Measurements from ENCODE around the gene KDM7A.

KDM7A gene

GRCh38 chr7:140082770-140083169 lies 94.0 kb downstream of the KDM7A start:
- no peak for DNase-seq (ENCODE audit: low read depth)

DNA sequence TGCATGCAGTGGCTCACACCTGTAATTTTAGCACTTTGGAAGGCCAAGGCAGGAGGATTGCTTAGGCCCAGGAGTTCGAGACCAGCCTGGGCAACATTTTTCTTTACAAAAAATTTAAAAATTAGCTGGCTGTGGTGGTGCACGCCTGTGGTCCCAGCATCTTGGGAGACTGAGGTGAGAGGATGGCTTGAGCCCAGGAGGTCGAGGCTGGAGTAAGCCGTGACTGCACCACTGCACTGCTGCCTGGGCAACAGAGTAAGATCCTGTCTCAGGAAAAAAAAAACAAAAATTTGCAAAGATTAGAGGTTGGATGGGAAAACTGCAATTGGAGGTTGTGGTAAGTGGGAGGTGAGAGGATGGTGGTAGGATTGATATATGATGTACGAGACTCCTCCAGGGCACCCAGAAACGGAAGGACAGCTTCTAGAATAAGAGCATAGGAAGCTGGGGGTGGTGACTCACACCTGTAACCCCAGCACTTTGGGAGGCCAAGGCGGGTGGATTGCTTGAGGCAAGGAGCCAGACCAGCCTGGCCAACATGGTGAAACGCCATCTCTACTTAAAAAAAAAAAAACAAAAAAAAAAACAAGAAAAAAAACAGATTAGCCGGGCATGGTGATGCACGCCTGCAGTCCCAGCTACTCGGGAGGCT lies 94.9 kb downstream of the KDM7A start:
- no peak for DNase-seq (ENCODE audit: low read depth)

DNA sequence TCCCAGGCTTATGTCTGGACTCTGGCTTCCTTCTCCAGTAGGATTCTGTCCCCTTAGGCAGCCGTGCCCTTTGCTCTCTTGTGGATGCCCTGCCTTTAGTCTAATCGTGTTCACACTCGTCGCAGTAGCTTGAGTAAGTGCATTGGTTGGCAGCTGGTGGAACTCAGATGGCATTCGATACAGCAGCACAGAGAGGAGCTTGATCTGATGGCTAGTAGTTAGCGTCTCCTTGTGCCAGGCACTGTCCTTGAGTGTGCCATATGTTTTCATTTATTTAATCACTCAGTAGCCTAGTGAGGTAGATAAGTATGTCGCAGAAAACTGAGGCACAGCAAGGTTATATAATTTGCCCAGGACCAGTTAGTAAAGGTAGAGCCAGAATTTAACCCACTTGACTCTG lies 95.9 kb downstream of the KDM7A start:
- no peak for DNase-seq (ENCODE audit: low read depth)

- no peak for DNase-seq (ENCODE audit: low read depth)
Observed at GRCh38 chr7:140079121-140079536, 97.7 kb downstream of the KDM7A start.

GRCh38 chr7:140078392-140078791 lies 98.4 kb downstream of the KDM7A start:
- DNase-seq (ENCODE audit: low read depth) = no peak

GRCh38 chr7:140074780-140075179 lies 102.0 kb downstream of the KDM7A start:
- DNase-seq (ENCODE audit: low read depth) = no peak

- no peak for DNase-seq (ENCODE audit: low read depth)
Observed at GRCh38 chr7:140070546-140070945, 106.2 kb downstream of the KDM7A start.

DNA sequence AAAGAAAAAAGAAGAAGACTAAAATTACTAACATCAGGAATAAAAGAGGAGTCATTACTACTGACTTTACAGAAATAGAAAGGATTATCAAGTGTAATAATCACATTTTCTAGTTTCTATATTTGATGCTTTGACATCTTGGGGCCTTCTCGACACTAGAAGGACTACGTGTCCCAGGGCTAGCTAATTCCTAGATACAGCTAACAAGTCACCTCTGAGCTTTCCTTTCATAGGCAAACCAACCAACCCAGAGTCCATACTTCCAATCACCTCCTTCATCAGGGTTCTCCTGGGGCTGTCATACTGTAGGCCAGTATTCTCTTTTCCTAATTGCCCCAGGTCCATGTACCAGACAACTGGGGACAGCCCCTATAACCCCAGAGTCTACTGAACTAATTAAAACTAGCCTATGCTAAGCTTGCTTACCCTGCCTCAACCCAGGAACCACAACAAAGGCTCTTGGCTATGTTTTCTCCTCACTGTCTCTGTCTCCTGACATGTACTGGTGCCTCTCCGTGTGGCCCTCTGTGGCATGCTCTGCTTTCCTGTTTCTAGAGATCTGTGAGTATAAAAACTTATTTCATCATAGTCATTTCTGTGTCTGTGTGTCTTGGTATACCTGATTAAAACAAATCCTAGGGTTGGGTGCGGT lies 107.4 kb downstream of the KDM7A start:
- DNase-seq (ENCODE audit: low read depth) = no peak

DNA sequence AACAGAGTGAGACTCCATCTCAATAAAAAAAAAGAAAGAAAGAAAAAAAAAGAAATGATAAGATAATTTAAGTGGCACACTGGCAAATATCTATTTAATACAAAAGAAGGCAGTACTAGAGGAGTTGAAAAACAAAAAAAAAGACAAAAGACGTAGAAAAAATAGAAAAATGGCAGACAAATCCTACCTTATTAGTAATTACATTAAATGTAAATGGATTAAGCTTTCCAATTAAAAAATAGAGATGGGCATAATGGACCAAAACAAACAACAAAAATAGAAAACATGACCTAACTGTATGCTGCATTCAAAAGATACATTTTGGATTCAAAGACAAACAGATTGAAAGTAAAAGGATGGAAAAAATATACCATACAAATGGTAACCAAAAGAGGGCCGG lies 108.8 kb downstream of the KDM7A start:
- no peak for DNase-seq (ENCODE audit: low read depth)

DNA sequence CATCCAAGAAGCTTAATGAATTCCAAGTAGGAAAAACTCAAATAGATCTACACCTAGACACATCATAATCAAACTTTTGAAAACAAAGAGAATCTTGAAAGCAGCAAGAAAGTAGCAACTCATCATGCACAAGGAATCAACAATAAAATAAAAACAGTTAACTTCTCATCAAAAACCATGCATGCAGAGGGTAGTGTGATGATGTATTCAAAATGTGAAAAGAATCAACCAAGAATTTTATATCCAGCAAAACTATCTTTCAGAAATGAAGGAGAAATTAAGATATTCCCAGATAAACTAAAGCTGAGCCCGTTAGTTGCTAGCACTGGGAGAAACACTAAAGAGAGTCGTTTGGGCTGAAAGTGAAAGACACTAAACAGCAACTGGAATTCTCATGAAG lies 109.7 kb downstream of the KDM7A start:
- DNase-seq (ENCODE audit: low read depth) = no peak

DNA sequence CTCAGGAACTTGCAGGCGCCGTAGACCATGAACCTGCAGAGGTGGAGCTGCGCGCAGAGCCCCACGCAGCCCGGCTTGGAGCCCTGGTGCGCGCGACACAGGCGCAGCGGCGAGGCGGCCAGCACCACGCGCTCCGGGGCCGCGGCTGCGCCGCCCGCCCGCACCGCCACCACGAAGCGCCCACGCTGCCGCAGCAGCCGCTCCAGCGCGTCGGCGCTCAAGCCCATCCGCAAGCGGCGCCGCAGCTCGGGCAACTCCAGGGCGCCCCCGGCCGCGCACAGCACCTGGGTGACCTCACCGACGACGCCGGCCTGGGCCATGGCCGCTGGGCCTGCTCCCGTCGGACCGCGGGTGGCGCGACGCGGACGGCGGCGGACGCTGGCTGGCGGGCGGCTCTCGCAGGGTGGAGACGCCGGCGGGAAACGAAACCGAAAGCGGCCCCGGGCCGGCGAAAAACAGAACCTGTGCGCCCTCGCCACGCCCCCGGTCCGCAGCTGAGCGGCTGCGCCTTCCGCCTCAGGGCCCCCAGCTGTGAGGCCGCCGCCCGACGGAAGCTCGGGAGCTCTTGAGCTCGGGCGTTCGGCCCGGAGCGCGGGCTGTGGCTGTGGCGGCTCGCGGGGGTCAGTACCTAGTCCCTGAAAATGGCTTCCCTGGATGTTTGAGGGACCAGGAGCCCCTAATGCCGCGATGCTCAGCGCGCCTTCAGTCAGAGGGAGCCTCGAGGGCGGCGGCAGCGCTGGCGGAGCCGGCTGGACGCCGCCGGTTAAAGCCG lies 114.1 kb downstream of the KDM7A start, which contains the start of gene PARP12:
Gene PARP12 (minus strand): TSS at position 424 of the 772 bp plus-strand sequence. CDS start 104 bp downstream, at position 320.
- no peak for DNase-seq (ENCODE audit: low read depth)

DNA sequence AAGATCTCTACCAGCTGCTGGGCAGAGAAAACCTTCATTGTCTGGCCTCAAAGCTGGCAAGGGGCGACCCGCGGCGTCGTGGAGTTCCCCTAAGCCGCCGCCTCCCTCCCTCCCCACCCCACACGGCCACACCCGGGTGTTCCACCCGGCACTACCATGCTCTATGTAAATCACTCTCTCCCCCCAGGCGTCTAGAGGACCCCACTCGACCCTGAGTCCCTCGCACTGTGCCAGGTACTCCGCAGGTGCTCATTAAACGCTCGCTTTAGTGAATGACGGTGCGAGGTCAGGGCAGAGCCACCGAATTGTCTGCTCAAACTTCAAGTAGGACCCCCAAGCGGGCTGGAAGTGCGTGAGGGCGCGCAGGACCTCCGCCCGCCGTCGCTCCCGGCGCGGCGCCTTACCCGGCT lies 114.7 kb downstream of the KDM7A start:
- no peak for DNase-seq (ENCODE audit: low read depth)

- no peak for DNase-seq (ENCODE audit: low read depth)
Observed at GRCh38 chr7:140061607-140061930, 115.2 kb downstream of the KDM7A start.

GRCh38 chr7:140060788-140061606 lies 115.8 kb downstream of the KDM7A start:
- DNase-seq (ENCODE audit: low read depth) = no peak

DNA sequence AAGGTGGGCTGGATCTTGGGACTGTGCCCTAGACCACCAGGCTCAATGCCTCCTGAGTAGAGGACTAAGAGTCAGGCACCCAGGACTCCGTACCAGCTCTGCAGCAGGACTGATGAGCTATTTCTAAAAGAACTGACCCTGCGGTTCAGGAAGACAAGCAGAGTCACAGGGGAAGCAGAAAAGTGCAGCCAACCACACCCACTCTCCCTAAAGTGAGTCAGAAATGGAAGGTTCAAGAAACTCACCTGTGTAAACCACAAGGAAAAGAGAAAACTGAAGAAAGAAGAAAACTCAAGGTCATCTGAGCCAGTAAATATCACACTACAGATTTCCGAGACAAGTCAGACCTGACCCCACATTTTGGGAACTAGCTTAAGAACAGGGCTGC lies 116.5 kb downstream of the KDM7A start:
- no peak for DNase-seq (ENCODE audit: low read depth)

DNA sequence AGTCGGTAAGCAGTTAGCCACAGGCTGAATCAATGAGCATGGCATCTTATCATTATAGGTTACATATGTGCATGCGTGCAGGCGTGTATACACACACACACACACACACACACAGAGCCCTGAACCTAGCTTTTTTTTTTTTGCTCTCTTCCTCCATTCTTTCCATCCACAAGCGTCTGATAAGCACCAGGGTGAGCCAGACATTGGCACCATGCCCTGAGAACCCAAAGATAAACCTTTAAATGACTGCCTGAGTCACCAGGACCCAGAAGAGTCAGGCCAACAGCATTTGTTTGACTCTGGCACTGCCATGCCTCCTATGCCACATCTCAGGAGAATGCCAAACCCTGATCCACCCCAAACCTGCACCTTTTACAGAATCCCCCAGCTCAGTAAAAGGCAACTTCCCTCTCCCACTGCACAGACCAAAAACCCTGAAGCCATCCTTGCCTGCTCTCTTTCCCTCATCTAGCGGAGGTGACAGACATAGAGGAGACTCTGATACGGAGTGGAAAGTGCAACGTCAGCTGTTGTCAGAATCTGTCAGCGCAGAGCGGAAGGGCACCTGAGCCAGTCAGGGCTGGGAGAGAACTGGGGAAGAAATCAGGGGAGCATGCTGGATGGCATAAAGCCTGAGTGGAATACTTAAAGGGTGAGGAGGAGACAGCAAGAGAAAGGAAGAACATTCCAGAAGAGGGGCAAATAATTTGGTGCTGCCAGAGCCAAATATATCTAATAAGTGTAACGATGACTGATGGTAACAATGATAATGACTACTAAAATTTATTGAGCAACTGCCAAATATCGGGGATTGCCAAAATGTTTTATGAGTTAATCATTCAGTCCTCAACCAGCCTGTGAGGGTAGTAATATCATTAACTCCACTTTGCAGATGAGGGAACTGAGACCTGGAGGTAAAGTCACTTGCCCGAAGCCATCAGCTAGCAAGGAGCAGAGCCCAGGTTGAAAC lies 117.2 kb downstream of the KDM7A start:
- DNase-seq (ENCODE audit: low read depth) = peak; percentile 80

DNA sequence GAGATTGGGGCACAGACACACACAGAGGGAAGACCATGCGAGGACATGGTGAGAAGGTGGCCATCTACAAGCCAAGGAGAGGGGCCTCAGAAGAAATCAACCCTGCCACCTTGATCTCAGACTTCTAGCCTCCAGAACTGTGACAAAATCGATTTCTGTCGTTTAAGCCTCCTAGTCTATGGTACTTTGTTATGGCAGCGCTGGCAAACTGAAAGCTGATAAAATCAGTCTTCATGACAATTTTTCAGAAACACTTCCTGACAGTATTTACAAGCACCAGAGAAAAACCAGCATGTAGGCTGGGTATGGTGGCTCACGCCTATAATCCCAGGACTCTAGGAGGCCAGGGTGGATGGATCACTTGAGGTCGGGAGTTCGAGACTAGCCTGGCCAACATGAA lies 118.3 kb downstream of the KDM7A start:
- no peak for DNase-seq (ENCODE audit: low read depth)

GRCh38 chr7:140057143-140057535 lies 119.6 kb downstream of the KDM7A start:
- no peak for DNase-seq (ENCODE audit: low read depth)

GRCh38 chr7:140056431-140057142 lies 120.2 kb downstream of the KDM7A start:
- DNase-seq (ENCODE audit: low read depth) = no peak

DNA sequence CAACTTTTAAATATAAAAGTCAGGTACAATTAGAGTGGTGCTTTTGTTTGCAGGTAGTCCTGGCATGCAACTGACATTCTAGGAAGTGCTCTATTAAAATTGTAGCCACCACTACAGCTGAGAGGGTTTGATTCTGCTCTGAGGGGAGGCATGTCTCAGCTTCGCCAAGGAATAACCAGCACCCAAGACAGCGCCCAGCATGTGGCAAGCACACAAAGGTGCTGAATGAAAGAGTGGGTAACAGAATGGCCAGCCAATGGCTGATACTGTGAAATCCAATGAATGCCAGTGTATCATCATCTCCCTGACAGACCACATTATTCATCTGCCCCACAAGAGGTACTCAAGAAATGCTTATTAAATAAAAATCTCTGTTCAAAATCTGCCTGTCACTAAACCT lies 121.0 kb downstream of the KDM7A start:
- DNase-seq (ENCODE audit: low read depth) = no peak

DNA sequence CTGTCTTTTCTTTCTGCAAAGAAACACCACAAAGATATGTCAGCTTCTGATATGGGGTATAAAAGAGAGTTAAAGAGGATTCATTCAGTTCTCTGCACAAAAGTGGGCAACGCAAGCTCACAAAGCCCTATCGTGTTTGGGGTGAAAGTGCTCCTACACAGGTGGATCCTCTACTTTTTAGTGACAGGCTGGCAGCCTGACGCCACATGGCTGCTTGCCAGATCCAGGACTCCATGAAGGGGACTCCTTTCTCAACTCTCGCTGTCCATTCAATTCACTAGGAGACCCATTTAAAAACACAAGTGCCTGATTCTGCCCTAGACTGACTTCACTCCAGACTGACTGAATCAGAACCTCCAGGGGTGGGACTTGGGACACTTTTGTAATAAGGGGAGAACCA lies 122.0 kb downstream of the KDM7A start:
- no peak for DNase-seq (ENCODE audit: low read depth)

Measured in non-pigmented ciliary epithelial cell (primary cell).